HEK293 (cell line): ENCODE results near the gene PTPRK.

ENCODE experiments used
- CTCF ChIA-PET: fragments of 350-600 bp; formaldehyde crosslinking; extraction: SDS; loops from one replicate; lab custom pipeline; 2021; ENCODE audit warnings: antibody characterized with exemption; lab: Yijun Ruan, JAX
- POLR2A ChIA-PET: fragments of 300-600 bp; formaldehyde crosslinking; extraction: SDS; loops from one replicate; lab custom pipeline; 2020; ENCODE audit warnings: antibody characterized with exemption, inconsistent platforms; lab: Yijun Ruan, JAX
- H3K27ac ChIP-seq: fragments of 200-500 bp; sonication (Bioruptor generic); 2 replicates; pipeline ENCODE4 v1.5.1; 2014; ENCODE audit warnings: low read depth, low read length, control low read depth, inconsistent platforms; ENCODE audit errors: extremely low read depth
- H3K36me3 ChIP-seq, 2 experiments: fragments of 200-500 bp in 1 of 2; sonication (Bioruptor generic) in 1 of 2; 1 replicate in 1 of 2; 2 replicates in 1 of 2; pipeline ENCODE4 v1.5.1; 2014 to 2017; ENCODE audit warnings: inconsistent platforms in 2 of 2, low read length in 2 of 2; ENCODE audit not compliant: control insufficient read depth in 2 of 2, insufficient read depth in 1 of 2
- H3K4me1 ChIP-seq: fragments of 200-500 bp; sonication (Bioruptor generic); 2 replicates; pipeline ENCODE4 v1.5.1; 2014; ENCODE audit warnings: mild to moderate bottlenecking, low read length, inconsistent platforms; ENCODE audit not compliant: control insufficient read depth, insufficient read depth
- H3K4me3 ChIP-seq: 2 replicates; pipeline ENCODE4 v1.5.1; 2011; ENCODE audit warnings: low read depth, mild to moderate bottlenecking, control low read depth, low read length, moderate library complexity
- H3K9me3 ChIP-seq: fragments of 200-500 bp; sonication (Bioruptor generic); 2 replicates; pipeline ENCODE4 v1.5.1; 2014; ENCODE audit warnings: low read depth, low read length, inconsistent platforms; ENCODE audit not compliant: control insufficient read depth, insufficient read depth
- TRIM28 ChIP-seq: IDR thresholded peaks from 2 replicates; pipeline ENCODE4 v1.6.1; 2011; ENCODE audit warnings: low read length, control low read depth, borderline replicate concordance
- ZNF132 ChIP-seq: fragments of 450-650 bp; formaldehyde crosslinking; IDR thresholded peaks from 2 replicates; pipeline ENCODE4 v1.5.1; 2017; ENCODE audit warnings: missing biosample characterization, missing genetic modification characterization, borderline replicate concordance
- ZNF202 ChIP-seq: fragments of 450-650 bp; formaldehyde crosslinking; IDR thresholded peaks from 2 replicates; pipeline ENCODE4 v1.5.1; 2016; ENCODE audit warnings: missing biosample characterization, missing genetic modification characterization, borderline replicate concordance
- ZNF24 ChIP-seq: fragments of 450-650 bp; formaldehyde crosslinking; IDR thresholded peaks from 2 replicates; pipeline ENCODE4 v1.5.1; 2016; ENCODE audit warnings: missing biosample characterization, missing genetic modification characterization
- ZNF354C ChIP-seq: fragments of 450-650 bp; formaldehyde crosslinking; IDR thresholded peaks from 2 replicates; pipeline ENCODE4 v1.5.1; 2016; ENCODE audit warnings: missing biosample characterization, missing genetic modification characterization, low read depth, borderline replicate concordance
- ZNF366 ChIP-seq: fragments of 450-650 bp; formaldehyde crosslinking; conservative IDR thresholded peaks from 2 replicates; pipeline ENCODE4 v1.5.1; 2016; ENCODE audit warnings: missing biosample characterization, missing genetic modification characterization
- ZNF473 ChIP-seq: fragments of 450-650 bp; formaldehyde crosslinking; IDR thresholded peaks from 2 replicates; pipeline ENCODE4 v1.5.1; 2017; ENCODE audit warnings: missing biosample characterization, missing genetic modification characterization
- ZNF529 ChIP-seq: fragments of 450-650 bp; formaldehyde crosslinking; IDR thresholded peaks from 2 replicates; pipeline ENCODE4 v1.5.1; 2017; ENCODE audit warnings: missing genetic modification characterization, missing biosample characterization; ENCODE audit not compliant: insufficient replicate concordance
- ZNF658 ChIP-seq: fragments of 450-650 bp; formaldehyde crosslinking; IDR thresholded peaks from 2 replicates; pipeline ENCODE4; 2016; ENCODE audit warnings: missing biosample characterization, missing genetic modification characterization
- TF ChIP-seq, protein P1 (sequence below): fragments of 450-650 bp; formaldehyde crosslinking; IDR thresholded peaks from 2 replicates; pipeline ENCODE4 v1.5.1; 2016; ENCODE audit warnings: missing biosample characterization, missing genetic modification characterization, low read depth
- TF ChIP-seq, protein P2 (sequence below): fragments of 450-650 bp; formaldehyde crosslinking; IDR thresholded peaks from 2 replicates; pipeline ENCODE4 v1.5.1; 2016; ENCODE audit warnings: missing biosample characterization, missing genetic modification characterization
- TF ChIP-seq, protein P3 (sequence below): IDR thresholded peaks from 2 replicates; pipeline ENCODE4 v1.6.1; 2011; ENCODE audit warnings: mild to moderate bottlenecking, low read depth, low read length, borderline replicate concordance
- TF ChIP-seq, protein P4 (sequence below): fragments of 450-650 bp; formaldehyde crosslinking; IDR thresholded peaks from 2 replicates; pipeline ENCODE4 v1.5.1; 2016; ENCODE audit warnings: missing biosample characterization, missing genetic modification characterization
- TF ChIP-seq, protein P5 (sequence below): fragments of 450-650 bp; IDR thresholded peaks from 2 replicates; pipeline ENCODE4 v1.5.1; 2018; ENCODE audit warnings: missing biosample characterization, mild to moderate bottlenecking, missing genetic modification characterization
- TF ChIP-seq, protein P6 (sequence below): fragments of 450-650 bp; formaldehyde crosslinking; IDR thresholded peaks from 2 replicates; pipeline ENCODE4 v1.5.1; 2017; ENCODE audit warnings: missing biosample characterization, missing genetic modification characterization
- TF ChIP-seq, protein P7 (sequence below): fragments of 450-650 bp; formaldehyde crosslinking; IDR thresholded peaks from 2 replicates; pipeline ENCODE4 v1.5.1; 2016; ENCODE audit warnings: missing biosample characterization, missing genetic modification characterization, borderline replicate concordance
- TF ChIP-seq, protein P8 (sequence below): fragments of 450-650 bp; formaldehyde crosslinking; IDR thresholded peaks from 2 replicates; pipeline ENCODE4 v1.5.1; 2016; ENCODE audit warnings: missing biosample characterization, missing genetic modification characterization

The PTPRK gene

DNA sequence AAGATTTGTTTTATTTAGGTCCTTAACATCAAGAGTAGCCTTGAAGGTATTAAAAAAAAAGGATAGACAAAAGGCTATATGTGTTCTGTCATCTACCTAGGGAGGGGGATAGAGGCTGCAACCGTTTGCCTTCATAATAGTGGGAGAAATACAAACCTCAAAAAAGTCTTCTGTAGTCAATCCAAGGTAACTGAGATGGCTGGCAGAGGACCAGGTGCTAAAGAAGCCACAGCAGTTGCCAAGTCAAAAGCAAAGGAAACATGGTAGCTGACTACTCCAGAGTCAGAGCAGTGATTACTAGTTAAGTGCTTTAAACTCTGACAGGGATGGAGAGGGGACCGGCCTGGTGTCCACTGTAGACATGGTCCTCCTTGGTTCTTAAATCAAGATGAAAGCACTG lies 249.4 kb downstream of the PTPRK start:
- H3K27ac ChIP-seq, result no peak overlapping the region
- H3K4me1 ChIP-seq, result no peaks in the 10 kb centered on the region
- no peak overlapping the region for H3K4me3 ChIP-seq
- ChIA-PET CTCF (no interaction called here), POLR2A (no interaction called here)
- no peak for TF ChIP-seq ZNF202 (tag by site-specific recombination)
- TF ChIP-seq ZNF473 (tag by site-specific recombination), result no peak
- TF ChIP-seq, protein P1, sequence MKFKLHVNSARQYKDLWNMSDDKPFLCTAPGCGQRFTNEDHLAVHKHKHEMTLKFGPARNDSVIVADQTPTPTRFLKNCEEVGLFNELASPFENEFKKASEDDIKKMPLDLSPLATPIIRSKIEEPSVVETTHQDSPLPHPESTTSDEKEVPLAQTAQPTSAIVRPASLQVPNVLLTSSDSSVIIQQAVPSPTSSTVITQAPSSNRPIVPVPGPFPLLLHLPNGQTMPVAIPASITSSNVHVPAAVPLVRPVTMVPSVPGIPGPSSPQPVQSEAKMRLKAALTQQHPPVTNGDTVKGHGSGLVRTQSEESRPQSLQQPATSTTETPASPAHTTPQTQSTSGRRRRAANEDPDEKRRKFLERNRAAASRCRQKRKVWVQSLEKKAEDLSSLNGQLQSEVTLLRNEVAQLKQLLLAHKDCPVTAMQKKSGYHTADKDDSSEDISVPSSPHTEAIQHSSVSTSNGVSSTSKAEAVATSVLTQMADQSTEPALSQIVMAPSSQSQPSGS (tag by site-specific recombination), result no peak
- TF ChIP-seq ZNF658 (tag by site-specific recombination), result no peak
- TF ChIP-seq, protein P2, sequence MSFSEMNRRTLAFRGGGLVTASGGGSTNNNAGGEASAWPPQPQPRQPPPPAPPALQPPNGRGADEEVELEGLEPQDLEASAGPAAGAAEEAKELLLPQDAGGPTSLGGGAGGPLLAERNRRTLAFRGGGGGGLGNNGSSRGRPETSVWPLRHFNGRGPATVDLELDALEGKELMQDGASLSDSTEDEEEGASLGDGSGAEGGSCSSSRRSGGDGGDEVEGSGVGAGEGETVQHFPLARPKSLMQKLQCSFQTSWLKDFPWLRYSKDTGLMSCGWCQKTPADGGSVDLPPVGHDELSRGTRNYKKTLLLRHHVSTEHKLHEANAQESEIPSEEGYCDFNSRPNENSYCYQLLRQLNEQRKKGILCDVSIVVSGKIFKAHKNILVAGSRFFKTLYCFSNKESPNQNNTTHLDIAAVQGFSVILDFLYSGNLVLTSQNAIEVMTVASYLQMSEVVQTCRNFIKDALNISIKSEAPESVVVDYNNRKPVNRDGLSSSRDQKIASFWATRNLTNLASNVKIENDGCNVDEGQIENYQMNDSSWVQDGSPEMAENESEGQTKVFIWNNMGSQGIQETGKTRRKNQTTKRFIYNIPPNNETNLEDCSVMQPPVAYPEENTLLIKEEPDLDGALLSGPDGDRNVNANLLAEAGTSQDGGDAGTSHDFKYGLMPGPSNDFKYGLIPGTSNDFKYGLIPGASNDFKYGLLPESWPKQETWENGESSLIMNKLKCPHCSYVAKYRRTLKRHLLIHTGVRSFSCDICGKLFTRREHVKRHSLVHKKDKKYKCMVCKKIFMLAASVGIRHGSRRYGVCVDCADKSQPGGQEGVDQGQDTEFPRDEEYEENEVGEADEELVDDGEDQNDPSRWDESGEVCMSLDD, result no peak
- TF ChIP-seq ZNF354C (tag by site-specific recombination), result no peak
- H3K36me3 ChIP-seq, result no peaks in the 10 kb centered on the region
- H3K9me3 ChIP-seq, result no peaks in the 10 kb centered on the region

DNA sequence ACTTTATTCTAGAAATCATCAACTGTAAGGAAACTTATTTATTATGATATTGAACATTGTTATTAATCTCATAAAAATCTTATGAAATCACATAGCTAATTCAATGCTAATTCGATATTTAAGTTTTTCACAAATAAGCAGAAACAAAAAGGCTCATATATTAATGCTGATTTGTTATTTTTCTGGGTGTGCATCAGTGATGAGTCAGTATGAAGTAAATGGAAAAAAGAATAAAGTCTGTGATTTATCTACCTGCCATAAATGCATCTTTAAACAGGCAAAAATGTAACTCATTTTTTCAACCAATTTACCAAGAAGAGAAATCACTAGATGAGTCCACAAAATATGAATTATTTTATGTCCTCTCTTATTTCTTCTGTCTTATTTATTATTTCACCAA lies 253.5 kb downstream of the PTPRK start:
- H3K36me3 ChIP-seq, result no peaks in the 10 kb centered on the region
- no peak overlapping the region for H3K4me3 ChIP-seq
- ChIA-PET POLR2A (no interaction called here), CTCF (interaction anchor here (0.9 kb wide), 1 partner anchor 43 kb away, joined by 3 read pairs; no protein-coding TSS in a partner anchor)
- H3K9me3 ChIP-seq, result no peaks in the 10 kb centered on the region
- TF ChIP-seq, protein P3, sequence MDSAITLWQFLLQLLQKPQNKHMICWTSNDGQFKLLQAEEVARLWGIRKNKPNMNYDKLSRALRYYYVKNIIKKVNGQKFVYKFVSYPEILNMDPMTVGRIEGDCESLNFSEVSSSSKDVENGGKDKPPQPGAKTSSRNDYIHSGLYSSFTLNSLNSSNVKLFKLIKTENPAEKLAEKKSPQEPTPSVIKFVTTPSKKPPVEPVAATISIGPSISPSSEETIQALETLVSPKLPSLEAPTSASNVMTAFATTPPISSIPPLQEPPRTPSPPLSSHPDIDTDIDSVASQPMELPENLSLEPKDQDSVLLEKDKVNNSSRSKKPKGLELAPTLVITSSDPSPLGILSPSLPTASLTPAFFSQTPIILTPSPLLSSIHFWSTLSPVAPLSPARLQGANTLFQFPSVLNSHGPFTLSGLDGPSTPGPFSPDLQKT, result no peak
- no peak for TF ChIP-seq ZNF366 (tag by site-specific recombination)
- no peaks in the 10 kb centered on the region for H3K4me1 ChIP-seq
- no peak overlapping the region for H3K27ac ChIP-seq

DNA sequence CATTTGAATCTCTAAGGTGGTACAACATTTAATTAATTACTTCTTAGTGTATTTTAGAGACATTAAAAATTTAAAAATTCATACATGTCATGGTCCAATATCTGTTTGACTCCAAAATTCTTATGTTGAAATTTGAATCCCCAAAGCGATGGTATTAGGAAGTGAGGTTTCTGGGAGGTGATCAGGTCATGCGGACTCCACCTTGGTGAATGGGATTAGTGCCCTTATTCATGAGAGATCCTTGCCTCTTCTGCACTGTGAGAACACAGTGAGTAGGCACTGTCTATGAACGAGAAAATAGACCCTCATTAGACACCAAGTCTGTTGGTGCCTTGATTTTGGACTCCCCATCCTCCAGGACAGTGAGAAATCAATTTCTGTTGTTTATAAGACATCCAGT lies 254.7 kb downstream of the PTPRK start:
- ChIA-PET CTCF (no interaction called here), POLR2A (no interaction called here)
- Histone ChIP-seq H3K9me3 (no peaks in the 10 kb centered on the region), H3K4me1 (no peaks in the 10 kb centered on the region), H3K4me3 (no peak overlapping the region), H3K36me3 (no peaks in the 10 kb centered on the region), H3K27ac (no peak overlapping the region)
- TF ChIP-seq, protein P4, sequence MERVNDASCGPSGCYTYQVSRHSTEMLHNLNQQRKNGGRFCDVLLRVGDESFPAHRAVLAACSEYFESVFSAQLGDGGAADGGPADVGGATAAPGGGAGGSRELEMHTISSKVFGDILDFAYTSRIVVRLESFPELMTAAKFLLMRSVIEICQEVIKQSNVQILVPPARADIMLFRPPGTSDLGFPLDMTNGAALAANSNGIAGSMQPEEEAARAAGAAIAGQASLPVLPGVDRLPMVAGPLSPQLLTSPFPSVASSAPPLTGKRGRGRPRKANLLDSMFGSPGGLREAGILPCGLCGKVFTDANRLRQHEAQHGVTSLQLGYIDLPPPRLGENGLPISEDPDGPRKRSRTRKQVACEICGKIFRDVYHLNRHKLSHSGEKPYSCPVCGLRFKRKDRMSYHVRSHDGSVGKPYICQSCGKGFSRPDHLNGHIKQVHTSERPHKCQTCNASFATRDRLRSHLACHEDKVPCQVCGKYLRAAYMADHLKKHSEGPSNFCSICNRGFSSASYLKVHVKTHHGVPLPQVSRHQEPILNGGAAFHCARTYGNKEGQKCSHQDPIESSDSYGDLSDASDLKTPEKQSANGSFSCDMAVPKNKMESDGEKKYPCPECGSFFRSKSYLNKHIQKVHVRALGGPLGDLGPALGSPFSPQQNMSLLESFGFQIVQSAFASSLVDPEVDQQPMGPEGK (tag by site-specific recombination), result no peak
- TF ChIP-seq, protein P5, sequence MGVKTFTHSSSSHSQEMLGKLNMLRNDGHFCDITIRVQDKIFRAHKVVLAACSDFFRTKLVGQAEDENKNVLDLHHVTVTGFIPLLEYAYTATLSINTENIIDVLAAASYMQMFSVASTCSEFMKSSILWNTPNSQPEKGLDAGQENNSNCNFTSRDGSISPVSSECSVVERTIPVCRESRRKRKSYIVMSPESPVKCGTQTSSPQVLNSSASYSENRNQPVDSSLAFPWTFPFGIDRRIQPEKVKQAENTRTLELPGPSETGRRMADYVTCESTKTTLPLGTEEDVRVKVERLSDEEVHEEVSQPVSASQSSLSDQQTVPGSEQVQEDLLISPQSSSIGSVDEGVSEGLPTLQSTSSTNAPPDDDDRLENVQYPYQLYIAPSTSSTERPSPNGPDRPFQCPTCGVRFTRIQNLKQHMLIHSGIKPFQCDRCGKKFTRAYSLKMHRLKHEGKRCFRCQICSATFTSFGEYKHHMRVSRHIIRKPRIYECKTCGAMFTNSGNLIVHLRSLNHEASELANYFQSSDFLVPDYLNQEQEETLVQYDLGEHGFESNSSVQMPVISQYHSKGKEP, result no peak
- TF ChIP-seq, protein P6, sequence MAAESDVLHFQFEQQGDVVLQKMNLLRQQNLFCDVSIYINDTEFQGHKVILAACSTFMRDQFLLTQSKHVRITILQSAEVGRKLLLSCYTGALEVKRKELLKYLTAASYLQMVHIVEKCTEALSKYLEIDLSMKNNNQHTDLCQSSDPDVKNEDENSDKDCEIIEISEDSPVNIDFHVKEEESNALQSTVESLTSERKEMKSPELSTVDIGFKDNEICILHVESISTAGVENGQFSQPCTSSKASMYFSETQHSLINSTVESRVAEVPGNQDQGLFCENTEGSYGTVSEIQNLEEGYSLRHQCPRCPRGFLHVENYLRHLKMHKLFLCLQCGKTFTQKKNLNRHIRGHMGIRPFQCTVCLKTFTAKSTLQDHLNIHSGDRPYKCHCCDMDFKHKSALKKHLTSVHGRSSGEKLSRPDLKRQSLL, result no peak
- TF ChIP-seq, protein P7, sequence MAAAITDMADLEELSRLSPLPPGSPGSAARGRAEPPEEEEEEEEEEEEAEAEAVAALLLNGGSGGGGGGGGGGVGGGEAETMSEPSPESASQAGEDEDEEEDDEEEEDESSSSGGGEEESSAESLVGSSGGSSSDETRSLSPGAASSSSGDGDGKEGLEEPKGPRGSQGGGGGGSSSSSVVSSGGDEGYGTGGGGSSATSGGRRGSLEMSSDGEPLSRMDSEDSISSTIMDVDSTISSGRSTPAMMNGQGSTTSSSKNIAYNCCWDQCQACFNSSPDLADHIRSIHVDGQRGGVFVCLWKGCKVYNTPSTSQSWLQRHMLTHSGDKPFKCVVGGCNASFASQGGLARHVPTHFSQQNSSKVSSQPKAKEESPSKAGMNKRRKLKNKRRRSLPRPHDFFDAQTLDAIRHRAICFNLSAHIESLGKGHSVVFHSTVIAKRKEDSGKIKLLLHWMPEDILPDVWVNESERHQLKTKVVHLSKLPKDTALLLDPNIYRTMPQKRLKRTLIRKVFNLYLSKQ, result no peak
- TF ChIP-seq ZNF529 (tag by site-specific recombination), result no peak
- TF ChIP-seq ZNF24 (tag by site-specific recombination), result no peak
- no peak for TF ChIP-seq TRIM28
- TF ChIP-seq, protein P8, sequence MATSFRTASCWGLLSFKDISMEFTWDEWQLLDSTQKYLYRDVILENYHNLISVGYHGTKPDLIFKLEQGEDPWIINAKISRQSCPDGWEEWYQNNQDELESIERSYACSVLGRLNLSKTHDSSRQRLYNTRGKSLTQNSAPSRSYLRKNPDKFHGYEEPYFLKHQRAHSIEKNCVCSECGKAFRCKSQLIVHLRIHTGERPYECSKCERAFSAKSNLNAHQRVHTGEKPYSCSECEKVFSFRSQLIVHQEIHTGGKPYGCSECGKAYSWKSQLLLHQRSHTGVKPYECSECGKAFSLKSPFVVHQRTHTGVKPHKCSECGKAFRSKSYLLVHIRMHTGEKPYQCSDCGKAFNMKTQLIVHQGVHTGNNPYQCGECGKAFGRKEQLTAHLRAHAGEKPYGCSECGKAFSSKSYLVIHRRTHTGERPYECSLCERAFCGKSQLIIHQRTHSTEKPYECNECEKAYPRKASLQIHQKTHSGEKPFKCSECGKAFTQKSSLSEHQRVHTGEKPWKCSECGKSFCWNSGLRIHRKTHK (tag by site-specific recombination), result no peak
- no peak for TF ChIP-seq ZNF132 (tag by site-specific recombination)
